ENCODE data around the gene E4F1.

GRCh38 chr16:2238150-2238837 lies 14.9 kb downstream of the E4F1 start:
- TF ChIP-seq CTCF (IDR thresholded peaks at IDR 0.05 in 4 of 5, conservative IDR thresholded peaks at IDR 0.05 in 1 of 5) = no peak
- no peak for TF ChIP-seq POLR2A (IDR thresholded peaks at IDR 0.05)

Measured in gastrocnemius medialis (tissue), 4 donors.